HepG2 (cell line): Measurements from ENCODE around the gene AGAP1. TPM values are rescaled to one million over a fixed set of nuclear protein-coding genes. Genes with fewer than 3 reads are reported as not detected.

ENCODE experiments used
- ATAC-seq: fragments of 200-7000 bp; cut with Tn5 transposase; 3 replicates; pipeline ENCODE4 v1.9.1; 2020; ENCODE audit warnings: mild to moderate bottlenecking, moderate library complexity
- BruUV-seq: library from RNA; stranded (reverse); fragments of 400-500 nt; replicated peaks from 2 replicates; lab custom pipeline; 2021; lab: Mats Ljungman, UMichigan
- CTCF ChIA-PET: fragments of 300-600 bp; formaldehyde crosslinking; extraction: SDS; loops from one replicate; lab custom pipeline; 2021; ENCODE audit warnings: low total read pairs, inconsistent platforms, low intra/inter-chr PET ratio; lab: Yijun Ruan, JAX
- POLR2A ChIA-PET: fragments of 350-600 bp; sonication (Branson Sonifier 250); formaldehyde crosslinking; loops from one replicate; lab custom pipeline; 2020; ENCODE audit warnings: antibody characterized with exemption, inconsistent platforms; lab: Yijun Ruan, JAX
- DNase-seq: peaks from one replicate; pipeline ENCODE4 v3.0.0-alpha.2; 2015; ENCODE audit warnings: low spot score
- FAIRE-seq: peaks from 3 replicates; lab custom pipeline; 2011; peaks lifted over from hg19 to GRCh38; lab: Jason Lieb, UNC
- H2AFZ ChIP-seq: one replicate; pipeline ENCODE4 v1.6.1; 2011; ENCODE audit warnings: low read length, inconsistent platforms
- H3K27ac ChIP-seq: fragments of 300-600 bp; 3 replicates; pipeline ENCODE4 v1.8.0; 2011; ENCODE audit warnings: mixed run types, mild to moderate bottlenecking, mixed read lengths, low read length, inconsistent platforms; ENCODE audit not compliant: insufficient read depth; ENCODE audit errors: extremely low read length
- H3K27me3 ChIP-seq, 2 experiments: fragments of 200-600 bp in 1 of 2; 2 replicates in 1 of 2; 3 replicates in 1 of 2; pipeline versions ENCODE4 v1.6.0 to v1.8.0; 2011; ENCODE audit warnings: low read length in 2 of 2, mild to moderate bottlenecking in 2 of 2, moderate library complexity in 2 of 2, inconsistent platforms in 1 of 2; ENCODE audit not compliant: insufficient read depth in 2 of 2, control insufficient read depth in 1 of 2
- H3K36me3 ChIP-seq, 2 experiments: fragments of 200-600 bp in 1 of 2; replicated peaks in 1 of 2; 2 replicates in 1 of 2; 3 replicates in 1 of 2; pipeline versions ENCODE4 v1.5.1 to v1.8.0; 2011; ENCODE audit warnings: low read length in 2 of 2, inconsistent platforms in 1 of 2; ENCODE audit not compliant: insufficient read depth in 2 of 2, control insufficient read depth in 1 of 2
- H3K4me1 ChIP-seq: 2 replicates; pipeline ENCODE4 v1.5.1; 2012; ENCODE audit warnings: low read length, inconsistent platforms; ENCODE audit not compliant: insufficient read depth
- H3K4me2 ChIP-seq: 2 replicates; pipeline ENCODE4 v1.6.0; 2011; ENCODE audit warnings: low read depth, low read length, inconsistent platforms
- H3K4me3 ChIP-seq, 3 experiments: fragments of 200-600 bp in 1 of 3; sonication (generic), shearing (Covaris generic) in 1 of 3; replicated peaks in 1 of 3; 2 replicates each; pipeline ENCODE4 v1.5.1; 2011 to 2016; ENCODE audit warnings: low read length in 3 of 3, inconsistent platforms in 2 of 3, low read depth in 2 of 3, mild to moderate bottlenecking in 2 of 3, control low read depth in 1 of 3, mixed read lengths in 1 of 3; ENCODE audit not compliant: insufficient read depth in 1 of 3
- H3K79me2 ChIP-seq: one replicate; pipeline ENCODE4 v1.6.1; 2011; ENCODE audit warnings: low read length, inconsistent platforms; ENCODE audit not compliant: insufficient read depth
- H3K9ac ChIP-seq: 2 replicates; pipeline ENCODE4 v1.6.0; 2011; ENCODE audit warnings: mild to moderate bottlenecking, low read depth, low read length, inconsistent platforms; ENCODE audit not compliant: insufficient read depth
- H3K9me3 ChIP-seq: 2 replicates; pipeline ENCODE4 v1.5.1; 2012; ENCODE audit warnings: mild to moderate bottlenecking, low read length
- H4K20me1 ChIP-seq: 2 replicates; pipeline ENCODE4 v1.6.0; 2011; ENCODE audit warnings: inconsistent platforms, mild to moderate bottlenecking, low read length, moderate library complexity; ENCODE audit not compliant: insufficient read depth
- CENPX ChIP-seq: sonication (generic); formaldehyde crosslinking; IDR thresholded peaks from 2 replicates; pipeline ENCODE4 v1.9.0; 2021; ENCODE audit warnings: mild to moderate bottlenecking, missing genetic modification reagents, moderate library complexity
- DR1 ChIP-seq: sonication (generic); formaldehyde crosslinking; IDR thresholded peaks from 2 replicates; pipeline ENCODE4 v1.8.0; 2021; ENCODE audit warnings: mild to moderate bottlenecking, missing genetic modification reagents, inconsistent platforms
- ETV6 ChIP-seq: sonication (generic); formaldehyde crosslinking; conservative IDR thresholded peaks from 2 replicates; pipeline ENCODE4 v1.4.0; 2020; ENCODE audit warnings: missing genetic modification reagents
- GTF3A ChIP-seq: sonication (generic); formaldehyde crosslinking; conservative IDR thresholded peaks from 2 replicates; pipeline ENCODE4 v1.4.0; 2020; ENCODE audit warnings: mild to moderate bottlenecking, missing genetic modification reagents
- HIC2 ChIP-seq: sonication (generic); formaldehyde crosslinking; IDR thresholded peaks from 2 replicates; pipeline ENCODE4 v1.9.0; 2022; ENCODE audit warnings: low read depth, missing genetic modification reagents
- KAT7 ChIP-seq: IDR thresholded peaks from 2 replicates; pipeline ENCODE4 v1.6.1; 2018; ENCODE audit warnings: borderline replicate concordance, missing compliant biosample characterization
- KDM6A ChIP-seq: IDR thresholded peaks from 2 replicates; pipeline ENCODE4 v1.6.1; 2016; ENCODE audit warnings: low read depth
- NR1H2 ChIP-seq: sonication (generic); formaldehyde crosslinking; IDR thresholded peaks from 2 replicates; pipeline ENCODE4 v1.8.1; 2022; ENCODE audit warnings: low read depth, missing genetic modification reagents, borderline replicate concordance
- NR2C2 ChIP-seq: sonication (generic); formaldehyde crosslinking; IDR thresholded peaks from 2 replicates; pipeline ENCODE4 v1.4.0; 2020; ENCODE audit warnings: missing genetic modification reagents, mild to moderate bottlenecking, moderate library complexity, borderline replicate concordance
- REXO4 ChIP-seq: sonication (generic); formaldehyde crosslinking; IDR thresholded peaks from 2 replicates; pipeline ENCODE4 v1.8.0; 2022; ENCODE audit warnings: missing genetic modification reagents, mild to moderate bottlenecking, borderline replicate concordance
- SETDB1 ChIP-seq: sonication (generic); formaldehyde crosslinking; IDR thresholded peaks from 2 replicates; pipeline ENCODE4 v1.5.1; 2020; ENCODE audit warnings: missing genetic modification reagents, mild to moderate bottlenecking, borderline replicate concordance
- ZBTB42 ChIP-seq: sonication (generic); formaldehyde crosslinking; IDR thresholded peaks from 2 replicates; pipeline ENCODE4 v1.5.0; 2020; ENCODE audit warnings: mild to moderate bottlenecking, missing genetic modification reagents
- ZNF24 ChIP-seq: fragments of 450-650 bp; IDR thresholded peaks from 2 replicates; pipeline ENCODE4 v1.6.1; 2017; ENCODE audit warnings: antibody characterized with exemption, mild to moderate bottlenecking
- ZNF414 ChIP-seq: sonication (generic); formaldehyde crosslinking; IDR thresholded peaks from 2 replicates; pipeline ENCODE4 v1.5.0; 2020; ENCODE audit warnings: missing genetic modification reagents
- ZSCAN20 ChIP-seq: sonication (generic); formaldehyde crosslinking; IDR thresholded peaks from 2 replicates; pipeline ENCODE4 v1.4.0; 2020; ENCODE audit warnings: missing genetic modification reagents, mild to moderate bottlenecking, borderline replicate concordance
- WGBS: methylation state at CpG from one replicate; pipeline ENCODE4 v1.1.6; 2017; ENCODE audit warnings: low lambda C conversion rate; 5-methylcytosine and 5-hydroxymethylcytosine counted together
- in situ Hi-C: cut with HindIII; loops from 2 replicates; pipeline ENCODE4 v1.10.0; 2017; ENCODE audit warnings: low pct_unique_long_range_greater_than_20kb; ENCODE audit not compliant: extremely low pct_ligation_motif_present
- intact Hi-C: fragments of 100-400 bp; cut with micrococcal nuclease; formaldehyde crosslinking; loops from one replicate; pipeline ENCODE4 v1.10.0; 2022; ENCODE audit not compliant: unreplicated experiment
- polyA plus RNA-seq, 8 experiments: library from polyadenylated mRNA; depleted of rRNA in 3 of 8; stranded (reverse) in 7 of 8; unstranded in 1 of 8; fragments of >200 nt; fragmentation: Illumina TruSeq in 4 of 8; extraction: Trizol in 4 of 8; gene quantifications; 2 replicates each; pipeline versions ENCODE4 v1.2.1 to v1.2.3, GENCODE V29; 2011 to 2016; ENCODE audit warnings: low read depth in 4 of 8, missing spikeins in 1 of 8, mixed read lengths in 1 of 8; ENCODE audit not compliant: insufficient read depth in 1 of 8
- total RNA-seq, 5 experiments: library from RNA; depleted of rRNA; stranded (reverse); fragments of >200 nt; fragmentation: Illumina TruSeq; extraction: Trizol; gene quantifications; 2 replicates each; pipeline ENCODE4 v1.2.3, GENCODE V29; 2016; ENCODE audit warnings: low read depth in 1 of 5

The AGAP1 gene
- total and polyA plus RNA-seq, 2 of the 13 experiments (the other 11 are each of a cell fraction or from before 2014, with no cell fraction given): 21.2 to 32.7 TPM

- TF ChIP-seq ZSCAN20 (CRISPR knock-in tag): no peak
- no peak for TF ChIP-seq KDM6A
- no peak for TF ChIP-seq SETDB1 (CRISPR knock-in tag)
- no peak for TF ChIP-seq HIC2 (CRISPR knock-in tag)
- TF ChIP-seq ETV6: no peak
- TF ChIP-seq GTF3A (CRISPR knock-in tag): no peak
- TF ChIP-seq KAT7 (CRISPR knock-in tag): no peak
- TF ChIP-seq ZBTB42 (CRISPR knock-in tag): no peak
- TF ChIP-seq, all 625 proteins: peak for 0
These were observed 417.3 kb downstream of the AGAP1 start (continued) for GRCh38 chr2:235911125-235911524.

GRCh38 chr2:235911633-235912233, 417.9 kb downstream of the AGAP1 start:
- ATAC-seq (no peak), DNase-seq (no peak), FAIRE-seq (no peak)
- Histone ChIP-seq H3K36me3 (peaks cover 10 to 54% of the 10 kb centered on the region in 2 experiments), H3K27ac (no peak overlapping the region), H3K4me3 (no peak overlapping the region), H3K4me2 (no peak overlapping the region), H3K79me2 (no peaks in the 10 kb centered on the region), H3K9ac (no peak overlapping the region), H3K9me3 (no peaks in the 10 kb centered on the region), H2AFZ (no peak overlapping the region), H4K20me1 (no peaks in the 10 kb centered on the region), H3K27me3 (no peaks in the 10 kb centered on the region), H3K4me1 (no peaks in the 10 kb centered on the region)
- no TSS peak for BruUV-seq
- 82% methylated on average over 10 of the region's 10 CpGs for WGBS
- intact Hi-C loops: no loop called here
- TF ChIP-seq NR2C2 (CRISPR knock-in tag): no peak
- TF ChIP-seq DR1 (CRISPR knock-in tag): 0 out of 2 replicates have a peak, but pooled peaks have one; percentile 24
- TF ChIP-seq CENPX (CRISPR knock-in tag): no peak
- no peak for TF ChIP-seq REXO4 (CRISPR knock-in tag)
- TF ChIP-seq NR1H2 (CRISPR knock-in tag): no peak
- no peak for TF ChIP-seq ZNF24
- TF ChIP-seq ZNF414 (CRISPR knock-in tag): no peak
- CTCF ChIA-PET: no interaction called here
- in situ Hi-C loops: no loop called here
- POLR2A ChIA-PET: no interaction called here
